Suppressor macrophage (primary cell): ENCODE data around the gene ZNF200.
"Not testable (repeated sequence)": the region's sequence is repeated elsewhere in the genome, so short reads cannot be mapped to it uniquely, and the experiment has no call there.

Experiments
- DNase-seq, 4 experiments: peaks; one replicate each; pipeline ENCODE4 v3.0.0-alpha.2; 2020 to 2022
- total RNA-seq, 17 experiments: gene quantifications; one replicate each; lab custom pipeline; 2026; ENCODE audit warnings: mixed read lengths in 6 of 17, inconsistent platforms in 3 of 17; lab: John Stamatoyannopoulos, UW

ZNF200 gene
- 5.6 to 35.7 (median 17.9) reads per million in 17 experiments for total RNA-seq

- DNase-seq = peak; percentile 95 to 98 (median 98)
These were observed at the start of gene ZNF200 for GRCh38 chr16:3234857-3235561. ZNF200 (minus strand) TSS chr16:3235158; CDS start chr16:3233755, 1,403 bp downstream.

- DNase-seq = peak; percentile 59 to 80 (median 66)
These were observed 48.8 kb upstream of the ZNF200 start for GRCh38 chr16:3283543-3284447.

- peak; percentile 98 to 99 (median 98) for DNase-seq
These were observed 48.0 kb upstream of the ZNF200 start, which contains the start of gene ZNF263 for GRCh38 chr16:3282730-3283542. ZNF263 (plus strand) TSS chr16:3283491; CDS start chr16:3283819, 328 bp downstream.

DNA sequence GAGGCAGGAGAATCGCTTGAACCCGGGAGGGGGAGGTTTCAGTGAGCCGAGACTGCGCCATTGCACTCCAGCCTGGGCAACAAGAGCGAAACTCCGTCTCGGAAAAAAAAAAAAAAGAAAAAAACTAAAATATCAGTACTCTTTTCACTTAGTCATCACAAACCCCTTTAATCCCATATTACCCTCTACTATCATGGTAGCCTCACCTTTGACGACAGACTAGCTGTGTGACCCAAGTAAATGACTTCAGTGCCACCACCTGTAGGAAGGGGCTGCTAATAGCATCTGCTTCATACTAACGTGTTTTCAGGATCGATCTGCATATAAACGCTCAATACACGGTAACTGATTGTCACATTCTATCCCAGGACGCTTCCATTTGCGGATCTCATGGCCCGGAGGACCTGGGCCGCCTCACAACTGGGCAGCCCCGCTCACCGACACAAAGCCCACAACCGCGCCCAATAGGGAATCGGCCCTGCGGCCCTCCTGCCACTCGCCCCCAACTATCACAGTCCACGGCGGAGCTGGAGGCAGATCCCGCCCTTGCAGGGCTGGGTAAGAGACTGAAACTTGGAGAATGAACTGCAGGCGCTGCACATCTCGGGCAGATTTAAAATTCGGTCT lies 47.3 kb upstream of the ZNF200 start:
- no peak for DNase-seq

DNA sequence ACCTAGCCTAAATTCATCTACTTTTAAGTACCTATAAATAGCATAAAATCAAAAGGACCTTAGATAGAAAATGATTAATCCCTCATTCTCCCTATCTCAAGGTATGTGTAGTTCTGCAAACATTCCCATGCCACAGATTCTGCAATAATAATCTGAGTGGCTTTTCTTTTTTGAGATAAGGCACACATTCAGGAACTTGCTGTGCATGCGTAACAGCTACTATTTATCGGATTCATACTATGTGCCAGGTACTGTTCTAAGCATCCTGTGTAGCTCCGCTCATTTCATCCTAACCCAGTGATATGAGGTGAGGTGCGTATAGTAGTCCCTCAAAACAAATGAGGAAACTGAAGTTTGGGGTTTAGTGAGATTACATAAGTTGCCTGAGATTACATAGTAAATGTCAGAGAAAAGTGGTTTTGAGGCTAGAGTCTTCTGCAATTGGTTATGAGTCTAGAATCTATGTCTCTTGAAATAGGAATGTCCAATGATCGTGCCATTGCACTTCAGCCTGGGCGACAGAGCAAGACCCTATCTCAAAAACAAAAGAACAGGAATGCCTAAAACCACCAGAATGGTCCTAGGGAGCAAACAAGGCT lies 46.4 kb upstream of the ZNF200 start:
- no peak for DNase-seq

DNA sequence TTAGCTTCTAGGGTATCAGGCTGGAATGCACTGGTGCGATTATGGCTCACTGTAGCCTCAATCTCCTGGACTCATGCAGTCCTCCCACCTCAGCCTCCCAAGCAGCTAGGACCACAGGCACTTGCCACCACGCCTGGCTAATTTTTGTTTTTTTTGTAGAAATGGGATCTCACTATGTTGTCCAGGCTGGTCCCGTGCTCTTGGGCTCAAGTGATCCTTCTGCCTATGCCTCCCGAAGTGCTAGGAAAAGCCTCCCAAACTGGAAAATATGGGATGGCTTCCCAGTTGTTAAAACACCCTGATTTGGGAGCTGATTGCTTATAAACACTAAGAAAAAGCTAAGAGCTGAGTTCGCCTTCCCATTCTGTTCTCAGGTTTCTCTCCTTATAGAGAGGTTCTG lies 41.7 kb upstream of the ZNF200 start:
- DNase-seq = no peak

DNA sequence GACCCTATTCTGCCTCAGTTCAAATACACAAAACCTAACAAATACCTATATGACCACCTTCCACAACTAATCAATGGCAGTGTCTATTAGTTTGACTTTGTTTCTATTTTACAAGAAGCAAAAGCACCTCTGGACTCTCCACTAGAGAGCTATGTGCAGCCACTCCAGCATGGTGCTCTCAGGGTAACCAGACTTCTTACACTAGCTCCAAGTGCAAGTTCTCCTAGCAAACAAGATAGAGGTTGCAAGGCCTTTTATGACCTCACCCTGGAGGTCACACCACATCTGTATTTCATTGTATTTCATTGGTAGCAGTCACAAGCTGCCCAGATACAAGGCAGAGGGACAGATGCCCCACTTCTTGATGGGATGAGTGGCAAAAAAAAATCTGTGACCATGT lies 40.0 kb upstream of the ZNF200 start:
- no peak for DNase-seq

- no peak for DNase-seq
These were observed 39.5 kb upstream of the ZNF200 start for GRCh38 chr16:3274490-3274889.

DNA sequence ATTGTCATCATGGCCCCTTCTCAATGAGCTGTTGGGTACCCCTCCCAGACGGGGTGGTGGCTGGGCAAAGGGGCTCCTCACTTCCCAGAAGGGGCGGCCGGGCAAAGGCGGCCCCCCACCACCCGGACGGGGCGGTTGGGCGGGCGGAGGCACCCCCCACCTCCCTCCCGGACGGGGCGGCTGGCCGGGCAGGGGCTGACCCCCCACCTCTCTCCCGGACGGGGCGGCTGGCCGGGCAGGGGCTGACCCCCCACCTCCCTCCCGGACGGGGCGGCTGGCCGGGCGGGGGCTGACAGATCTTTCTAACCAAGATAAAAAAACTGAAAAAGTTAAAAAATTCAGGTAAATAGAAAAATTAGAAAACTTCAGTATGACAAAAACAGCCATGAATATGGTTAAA lies 36.3 kb upstream of the ZNF200 start:
- not testable (repeated sequence) for DNase-seq

- DNase-seq = not testable (repeated sequence)
These were observed 35.8 kb upstream of the ZNF200 start for GRCh38 chr16:3270718-3271117.

GRCh38 chr16:3268294-3268693 lies 33.3 kb upstream of the ZNF200 start:
- no peak for DNase-seq

GRCh38 chr16:3266873-3267537 lies 32.0 kb upstream of the ZNF200 start:
- peak in 3 of 4 experiments; percentile 31 to 34 (median 33) for DNase-seq

- DNase-seq = peak; percentile 97 to 98 (median 98)
These were observed 29.4 kb upstream of the ZNF200 start for GRCh38 chr16:3264137-3265036.

GRCh38 chr16:3262517-3262916 lies 27.6 kb upstream of the ZNF200 start:
- no peak for DNase-seq

DNA sequence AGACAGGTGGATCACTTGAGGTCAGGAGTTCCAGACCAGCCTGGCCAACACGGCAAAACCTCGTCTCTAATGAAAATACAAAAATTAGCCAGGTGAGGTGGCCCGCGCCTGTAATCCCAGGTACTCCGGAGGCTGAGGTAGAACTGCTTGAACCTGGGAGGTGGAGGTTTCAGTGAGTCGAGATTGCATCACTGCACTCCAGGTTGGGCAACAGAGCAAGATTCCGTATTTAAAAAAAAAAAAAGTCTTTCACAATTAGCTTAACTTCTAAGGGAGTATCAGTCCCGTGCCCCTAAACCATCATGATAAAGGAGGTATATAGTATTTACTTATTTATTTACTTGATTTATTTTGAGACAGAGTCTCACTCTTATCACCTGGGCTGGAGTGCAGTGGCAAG lies 24.9 kb upstream of the ZNF200 start:
- DNase-seq = peak in 3 of 4 experiments; percentile 44 to 49 (median 49)

GRCh38 chr16:3256866-3257465 lies 22.0 kb upstream of the ZNF200 start:
- DNase-seq = peak in 1 of 4 experiments; percentile 14

DNA sequence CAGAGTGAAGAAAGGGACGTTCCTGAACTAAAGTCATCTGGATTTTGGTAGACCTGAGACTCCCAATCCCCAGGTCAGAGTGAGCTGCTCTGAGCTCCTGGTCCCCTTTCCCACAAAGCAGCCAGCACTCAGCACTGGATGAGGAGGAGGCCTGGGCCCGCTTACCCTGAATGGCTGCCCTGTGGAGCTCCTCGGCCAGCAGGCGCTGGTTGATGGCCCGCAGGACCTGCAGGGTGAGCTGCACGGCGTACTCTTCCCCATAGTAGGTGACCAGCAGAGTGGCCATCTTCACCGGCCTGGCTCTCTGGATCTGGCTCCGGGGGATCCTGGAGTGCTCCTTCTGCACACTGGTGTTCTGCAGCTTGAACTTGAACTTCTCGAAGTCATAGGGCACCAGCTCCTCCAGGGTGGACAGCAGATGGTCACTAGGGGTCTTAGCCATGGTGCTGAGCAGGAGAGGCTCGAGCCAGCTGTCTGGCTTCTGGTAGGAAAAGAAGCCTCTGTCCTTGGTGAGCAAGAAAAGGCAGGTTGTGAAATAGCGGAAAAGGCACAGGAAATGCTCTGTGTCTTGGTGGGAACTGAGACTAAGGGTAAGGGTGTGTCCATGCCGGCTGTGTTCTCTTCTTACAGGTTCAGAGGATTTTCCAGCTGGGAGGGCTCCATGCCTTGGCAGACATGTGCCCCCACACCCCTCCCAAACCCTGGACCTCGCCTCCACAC lies 21.3 kb upstream of the ZNF200 start, which contains the start of gene MEFV:
TSS of gene MEFV (minus strand) at position 488 of the 720 bp plus-strand sequence. CDS start at position 442, 46 bp downstream.
- peak; percentile 66 to 84 (median 78) for DNase-seq

DNA sequence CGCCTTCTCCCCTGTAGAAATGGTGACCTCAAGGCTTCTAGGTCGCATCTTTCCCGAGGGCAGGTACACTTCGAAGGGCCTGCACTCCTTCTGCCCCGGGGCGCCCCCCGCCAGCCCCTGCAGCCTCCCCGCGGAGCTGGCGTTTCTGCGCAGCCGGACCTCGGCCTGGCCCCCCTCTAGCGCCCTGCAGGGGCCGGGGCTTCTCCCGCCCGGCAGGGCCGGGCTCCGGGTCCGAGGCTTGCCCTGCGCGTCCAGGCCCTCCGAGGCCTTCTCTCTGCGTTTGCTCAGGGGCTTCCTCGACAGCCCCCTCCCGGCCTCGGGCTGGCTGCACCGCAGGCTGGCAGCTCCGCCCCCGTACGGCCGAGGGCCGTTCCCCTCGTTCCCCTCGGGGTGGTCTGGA lies 19.4 kb upstream of the ZNF200 start:
- DNase-seq = no peak

GRCh38 chr16:3252967-3253366 lies 18.0 kb upstream of the ZNF200 start:
- DNase-seq = no peak
